Measurements from ENCODE around the gene OLIG1.

DNA sequence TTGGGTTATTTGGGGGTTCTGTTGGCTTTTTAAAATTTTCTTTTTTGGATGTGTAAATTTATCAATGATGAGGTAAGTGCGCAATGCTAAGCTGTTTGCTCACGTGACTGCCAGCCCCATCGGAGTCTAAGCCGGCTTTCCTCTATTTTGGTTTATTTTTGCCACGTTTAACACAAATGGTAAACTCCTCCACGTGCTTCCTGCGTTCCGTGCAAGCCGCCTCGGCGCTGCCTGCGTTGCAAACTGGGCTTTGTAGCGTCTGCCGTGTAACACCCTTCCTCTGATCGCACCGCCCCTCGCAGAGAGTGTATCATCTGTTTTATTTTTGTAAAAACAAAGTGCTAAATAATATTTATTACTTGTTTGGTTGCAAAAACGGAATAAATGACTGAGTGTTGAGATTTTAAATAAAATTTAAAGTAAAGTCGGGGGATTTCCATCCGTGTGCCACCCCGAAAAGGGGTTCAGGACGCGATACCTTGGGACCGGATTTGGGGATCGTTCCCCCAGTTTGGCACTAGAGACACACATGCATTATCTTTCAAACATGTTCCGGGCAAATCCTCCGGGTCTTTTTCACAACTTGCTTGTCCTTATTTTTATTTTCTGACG lies 41.1 kb upstream of the OLIG1 start:
- TF ChIP-seq, protein P1, sequence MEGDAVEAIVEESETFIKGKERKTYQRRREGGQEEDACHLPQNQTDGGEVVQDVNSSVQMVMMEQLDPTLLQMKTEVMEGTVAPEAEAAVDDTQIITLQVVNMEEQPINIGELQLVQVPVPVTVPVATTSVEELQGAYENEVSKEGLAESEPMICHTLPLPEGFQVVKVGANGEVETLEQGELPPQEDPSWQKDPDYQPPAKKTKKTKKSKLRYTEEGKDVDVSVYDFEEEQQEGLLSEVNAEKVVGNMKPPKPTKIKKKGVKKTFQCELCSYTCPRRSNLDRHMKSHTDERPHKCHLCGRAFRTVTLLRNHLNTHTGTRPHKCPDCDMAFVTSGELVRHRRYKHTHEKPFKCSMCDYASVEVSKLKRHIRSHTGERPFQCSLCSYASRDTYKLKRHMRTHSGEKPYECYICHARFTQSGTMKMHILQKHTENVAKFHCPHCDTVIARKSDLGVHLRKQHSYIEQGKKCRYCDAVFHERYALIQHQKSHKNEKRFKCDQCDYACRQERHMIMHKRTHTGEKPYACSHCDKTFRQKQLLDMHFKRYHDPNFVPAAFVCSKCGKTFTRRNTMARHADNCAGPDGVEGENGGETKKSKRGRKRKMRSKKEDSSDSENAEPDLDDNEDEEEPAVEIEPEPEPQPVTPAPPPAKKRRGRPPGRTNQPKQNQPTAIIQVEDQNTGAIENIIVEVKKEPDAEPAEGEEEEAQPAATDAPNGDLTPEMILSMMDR (conservative IDR thresholded peaks at IDR 0.05 in 1 of 2, IDR thresholded peaks at IDR 0.05 in 1 of 2; ENCODE audit: extremely low read depth in 1 of 2, insufficient read depth in 1 of 2, low read depth in 1 of 2, low read length in 2 of 2), result no peak
- TF ChIP-seq EZH2 (IDR thresholded peaks at IDR 0.05; ENCODE audit: borderline replicate concordance, low read length), result no peak
